ENCODE measurements around the gene ZNF559.

The ZNF559 gene

GRCh38 chr19:9353011-9353410, 29.0 kb downstream of the ZNF559 start:
- DNase-seq (ENCODE audit: low read depth in 2 of 2): no peak

- DNase-seq (ENCODE audit: low read depth in 2 of 2): no peak
Measured at GRCh38 chr19:9354651-9355050, 30.7 kb downstream of the ZNF559 start.

GRCh38 chr19:9362905-9363304, 38.9 kb downstream of the ZNF559 start, which contains the start of gene ZNF177:
Gene ZNF177 (plus strand): TSS chr19:9363013. CDS start chr19:9378312, 15,299 bp downstream.
- no peak for DNase-seq (ENCODE audit: low read depth in 2 of 2)

- no peak for DNase-seq (ENCODE audit: low read depth in 2 of 2)
Measured at GRCh38 chr19:9370738-9371619, 47.0 kb downstream of the ZNF559 start.

GRCh38 chr19:9381361-9381785, 57.4 kb downstream of the ZNF559 start:
- DNase-seq (ENCODE audit: low read depth in 2 of 2): no peak

All from activated CD4-positive, alpha-beta T cell treated with anti-CD3 and anti-CD28 coated beads for 24 hours (primary cell).